CD4-positive, alpha-beta memory T cell (primary cell): ENCODE measurements around the gene MARK3. TPM values are rescaled to one million over a fixed set of nuclear protein-coding genes. Genes with fewer than 3 reads are reported as not detected.

Source experiments
- CTCF ChIA-PET: fragments of 350-600 bp; sonication (Branson Sonifier 250); formaldehyde crosslinking; loops from one replicate; lab custom pipeline; 2021; ENCODE audit warnings: inconsistent platforms; ENCODE audit not compliant: partially characterized antibody; lab: Charles Lee
- POLR2A ChIA-PET: fragments of 350-600 bp; sonication (Branson Sonifier 250); formaldehyde crosslinking; loops from one replicate; lab custom pipeline; 2021; ENCODE audit not compliant: partially characterized antibody; lab: Charles Lee
- DNase-seq, 5 donors: peaks; one replicate each; pipeline versions ENCODE4 v3.0.0 to v3.0.0-alpha.2; 2020 to 2022; ENCODE audit warnings: mixed read lengths in 1 of 5
- H3K27ac ChIP-seq: one replicate; pipeline ENCODE4 v1.7.0; 2013; ENCODE audit warnings: low read depth, low read length
- H3K27me3 ChIP-seq: 2 replicates; pipeline ENCODE4 v1.7.0; 2013; ENCODE audit warnings: mild to moderate bottlenecking, low read length, moderate library complexity; ENCODE audit not compliant: insufficient read depth
- H3K36me3 ChIP-seq: 2 replicates; pipeline ENCODE4 v1.7.0; 2013; ENCODE audit warnings: mild to moderate bottlenecking, low read length, moderate library complexity; ENCODE audit not compliant: insufficient read depth
- H3K4me1 ChIP-seq: 2 replicates; pipeline ENCODE4 v1.7.0; 2013; ENCODE audit warnings: mild to moderate bottlenecking, low read length, moderate library complexity; ENCODE audit not compliant: insufficient read depth
- H3K4me3 ChIP-seq, 2 donors: one replicate each; pipeline ENCODE4 v1.7.0; 2013; ENCODE audit warnings: low read length in 2 of 2, mild to moderate bottlenecking in 1 of 2
- H3K9me3 ChIP-seq, 2 donors: one replicate each; pipeline ENCODE4 v1.7.0; 2013; ENCODE audit warnings: low read length in 2 of 2, control low read depth in 1 of 2; ENCODE audit not compliant: control insufficient read depth in 1 of 2
- H3K27ac Mint-ChIP-seq, 7 donors: one replicate each; pipeline ENCODE4 v1.8.0; 2020 to 2021; ENCODE audit warnings: mixed read lengths in 7 of 7, mild to moderate bottlenecking in 6 of 7, inconsistent platforms in 3 of 7, moderate library complexity in 3 of 7
- H3K27me3 Mint-ChIP-seq, 2 donors: one replicate each; pipeline ENCODE4 v1.8.0; 2020 to 2021; ENCODE audit warnings: mixed read lengths in 2 of 2
- H3K36me3 Mint-ChIP-seq, 2 donors: one replicate each; pipeline ENCODE4 v1.8.0; 2020 to 2021; ENCODE audit warnings: mixed read lengths in 2 of 2, inconsistent platforms in 1 of 2, mild to moderate bottlenecking in 1 of 2
- H3K4me1 Mint-ChIP-seq, 4 donors: one replicate each; pipeline ENCODE4 v1.8.0; 2020 to 2021; ENCODE audit warnings: mixed read lengths in 4 of 4, mild to moderate bottlenecking in 1 of 4
- H3K4me3 Mint-ChIP-seq, 8 donors: one replicate each; pipeline ENCODE4 v1.8.0; 2020 to 2021; ENCODE audit warnings: mixed read lengths in 8 of 8, mild to moderate bottlenecking in 7 of 8, moderate library complexity in 6 of 8, inconsistent platforms in 3 of 8
- H3K9me3 Mint-ChIP-seq, 8 donors: one replicate each; pipeline ENCODE4 v1.8.0; 2020 to 2021; ENCODE audit warnings: mixed read lengths in 8 of 8, mild to moderate bottlenecking in 5 of 8, inconsistent platforms in 3 of 8, moderate library complexity in 1 of 8
- intact Hi-C: fragments of 100-400 bp; cut with micrococcal nuclease; formaldehyde crosslinking; loops from one replicate; pipeline ENCODE4 v1.15.1; 2023
- polyA plus RNA-seq, 2 donors: library from polyadenylated mRNA; unstranded; fragments of 300-500 nt; fragmentation: Illumina TruSeq; gene quantifications; one replicate each; pipeline ENCODE4 v1.2.3, GENCODE V29; 2021
- total RNA-seq, 2 experiments: library from RNA; stranded (reverse); gene quantifications; one replicate each; pipeline ENCODE4 v1.2.3, GENCODE V29; 2021

The MARK3 gene
- total and polyA plus RNA-seq, 4 experiments from 2014 or later, result 18.4 to 113 (median 76.2) TPM

GRCh38 chr14:103366741-103367140 lies 18.5 kb upstream of the MARK3 start:
- intact Hi-C loops, result no loop called here

GRCh38 chr14:103367995-103368394 lies 17.2 kb upstream of the MARK3 start:
- ChIA-PET POLR2A (no interaction called here), CTCF (no interaction called here)
- H3K4me3 Mint-ChIP-seq, result no peak overlapping the region
- H3K27me3 Mint-ChIP-seq, result peaks cover 1 to 3% of the 10 kb centered on the region in 2 donors
- Histone ChIP-seq H3K27me3 (no peaks in the 10 kb centered on the region), H3K4me3 (no peak overlapping the region), H3K9me3 (no peaks in the 10 kb centered on the region), H3K27ac (no peak overlapping the region), H3K4me1 (no peaks in the 10 kb centered on the region), H3K36me3 (no peaks in the 10 kb centered on the region)
- no peak for DNase-seq
- peaks cover 5 to 17% (median 13%) of the 10 kb centered on the region in 8 donors for H3K9me3 Mint-ChIP-seq
- intact Hi-C loops, result no loop called here
- H3K4me1 Mint-ChIP-seq, result no peaks in the 10 kb centered on the region
- H3K27ac Mint-ChIP-seq, result no peak overlapping the region
- H3K36me3 Mint-ChIP-seq, result peaks cover 7 to 8% of the 10 kb centered on the region in 2 donors

More at GRCh38 chr14:103366741-103367140, 18.5 kb upstream of the MARK3 start:
- H3K36me3 Mint-ChIP-seq, result peaks cover 7 to 8% of the 10 kb centered on the region in 2 donors
- Histone ChIP-seq H3K36me3 (no peaks in the 10 kb centered on the region), H3K4me1 (no peaks in the 10 kb centered on the region), H3K9me3 (no peaks in the 10 kb centered on the region), H3K27me3 (no peaks in the 10 kb centered on the region), H3K27ac (no peak overlapping the region), H3K4me3 (no peak overlapping the region)
- H3K9me3 Mint-ChIP-seq, result peaks cover 5 to 28% (median 21%) of the 10 kb centered on the region in 8 donors
- CTCF ChIA-PET, result interaction anchor here (0.8 kb wide), 1 partner anchor 24 kb away, joined by 3 read pairs; no protein-coding TSS in a partner anchor
- DNase-seq, result no peak
- POLR2A ChIA-PET, result no interaction called here
- no peaks in the 10 kb centered on the region for H3K4me1 Mint-ChIP-seq
- H3K27me3 Mint-ChIP-seq, result peaks cover 1 to 4% of the 10 kb centered on the region in 2 donors
- no peak overlapping the region for H3K4me3 Mint-ChIP-seq
- no peak overlapping the region for H3K27ac Mint-ChIP-seq

DNA sequence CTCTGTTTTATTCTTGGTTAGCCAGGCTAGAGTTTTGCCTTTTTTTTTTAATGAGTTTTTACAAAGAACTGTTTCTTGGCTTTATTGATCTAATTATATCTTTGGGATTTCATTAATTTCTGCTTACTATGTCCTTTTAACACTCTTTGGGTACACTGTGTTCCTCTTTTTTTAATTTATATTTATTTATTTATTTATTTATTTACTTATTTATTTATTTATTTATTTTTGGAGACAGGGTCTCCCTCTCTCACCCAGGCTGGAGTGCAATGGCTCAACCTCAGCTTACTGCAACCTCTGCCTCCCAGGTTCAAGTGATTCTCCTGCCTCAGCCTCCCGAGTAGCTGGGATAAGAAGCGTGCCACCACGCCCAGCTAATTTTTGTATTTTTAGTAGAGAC lies 15.1 kb upstream of the MARK3 start:
- H3K4me3 ChIP-seq, result no peak overlapping the region
- intact Hi-C loops, result no loop called here
- Mint-ChIP-seq H3K27ac (no peak overlapping the region), H3K27me3 (peaks cover 1 to 6% of the 10 kb centered on the region in 2 donors), H3K4me1 (no peaks in the 10 kb centered on the region), H3K9me3 (peaks cover 0 to 2% (median 0%) of the 10 kb centered on the region in 8 donors), H3K4me3 (no peak overlapping the region), H3K36me3 (no peaks in the 10 kb centered on the region)
- H3K27ac ChIP-seq, result no peak overlapping the region
- H3K27me3 ChIP-seq, result no peaks in the 10 kb centered on the region
- H3K36me3 ChIP-seq, result no peaks in the 10 kb centered on the region
- POLR2A ChIA-PET, result no interaction called here
- no peaks in the 10 kb centered on the region for H3K9me3 ChIP-seq
- DNase-seq, result no peak
- no peaks in the 10 kb centered on the region for H3K4me1 ChIP-seq
- CTCF ChIA-PET, result interaction anchor here (0.7 to 1.9 kb wide), 3 partner anchors 12 to 21 kb away, joined by 3 to 5 read pairs (median 3); no protein-coding TSS in a partner anchor

GRCh38 chr14:103372017-103372416 lies 13.2 kb upstream of the MARK3 start:
- no peak for DNase-seq
- peaks cover 1 to 6% of the 10 kb centered on the region in 2 donors for H3K27me3 Mint-ChIP-seq
- ChIA-PET CTCF (interaction anchor here (0.7 kb wide), 1 partner anchor 44 kb away, joined by 4 read pairs; no protein-coding TSS in a partner anchor), POLR2A (no interaction called here)
- H3K4me1 ChIP-seq, result no peaks in the 10 kb centered on the region
- no peaks in the 10 kb centered on the region for H3K9me3 ChIP-seq
- no peak overlapping the region for H3K27ac ChIP-seq
- H3K9me3 Mint-ChIP-seq, result no peaks in the 10 kb centered on the region
- intact Hi-C loops, result no loop called here
- no peaks in the 10 kb centered on the region for H3K27me3 ChIP-seq
- no peak overlapping the region for H3K4me3 Mint-ChIP-seq
- H3K36me3 Mint-ChIP-seq, result no peaks in the 10 kb centered on the region
- no peaks in the 10 kb centered on the region for H3K4me1 Mint-ChIP-seq
- no peak overlapping the region for H3K4me3 ChIP-seq
- H3K36me3 ChIP-seq, result no peaks in the 10 kb centered on the region
- H3K27ac Mint-ChIP-seq, result no peak overlapping the region

DNA sequence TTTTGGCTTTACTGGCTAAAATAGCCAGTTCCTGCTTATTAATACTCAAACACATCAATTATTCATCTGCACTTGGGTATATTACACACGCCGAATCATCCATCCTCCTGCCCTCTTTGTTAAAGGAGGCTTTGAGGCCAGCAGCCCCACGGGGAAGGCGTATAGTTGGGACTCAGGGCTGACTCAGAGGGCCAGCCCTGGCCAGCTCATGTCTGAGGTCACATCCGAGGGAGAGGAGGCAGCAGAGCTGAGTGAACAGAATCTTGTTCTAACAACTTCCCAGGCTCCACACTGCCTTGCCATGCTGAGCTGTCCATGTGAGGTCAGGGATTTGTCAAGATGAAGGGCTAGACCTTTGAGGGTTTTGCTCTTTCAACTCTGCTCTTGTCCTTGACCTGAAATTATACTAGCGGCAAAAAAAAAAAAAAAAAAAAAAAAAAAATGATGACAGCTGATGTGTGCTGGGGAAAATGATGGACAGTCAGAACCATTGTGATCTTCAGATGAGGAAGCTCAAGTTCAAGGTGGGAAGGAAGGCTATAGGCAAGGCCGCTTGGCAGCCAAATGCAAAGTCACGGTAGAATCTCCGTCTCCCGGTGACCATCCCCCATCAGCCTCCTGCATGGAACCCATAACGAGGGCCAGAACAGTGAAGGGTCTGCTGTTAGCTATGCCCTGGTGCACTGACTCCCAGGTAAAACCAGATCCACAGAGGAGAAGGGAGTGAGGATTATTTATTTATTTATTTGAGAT lies 12.5 kb upstream of the MARK3 start:
- Mint-ChIP-seq H3K36me3 (no peaks in the 10 kb centered on the region), H3K4me1 (no peaks in the 10 kb centered on the region), H3K27me3 (peaks cover 1 to 6% of the 10 kb centered on the region in 2 donors), H3K27ac (no peak overlapping the region), H3K4me3 (no peak overlapping the region), H3K9me3 (no peaks in the 10 kb centered on the region)
- intact Hi-C loops, result no loop called here
- ChIA-PET CTCF (interaction anchor here (0.7 kb wide), 1 partner anchor 45 kb away, joined by 4 read pairs; no protein-coding TSS in a partner anchor), POLR2A (interaction anchor here (1.3 kb wide), 1 partner anchor 11 kb away, joined by 3 read pairs; no protein-coding TSS in a partner anchor)
- no peaks in the 10 kb centered on the region for H3K4me1 ChIP-seq
- no peaks in the 10 kb centered on the region for H3K36me3 ChIP-seq
- no peak overlapping the region for H3K27ac ChIP-seq
- no peaks in the 10 kb centered on the region for H3K27me3 ChIP-seq
- DNase-seq, result no peak
- H3K9me3 ChIP-seq, result no peaks in the 10 kb centered on the region
- no peak overlapping the region for H3K4me3 ChIP-seq

GRCh38 chr14:103374121-103374520 lies 11.1 kb upstream of the MARK3 start:
- Mint-ChIP-seq H3K36me3 (no peaks in the 10 kb centered on the region), H3K9me3 (no peaks in the 10 kb centered on the region), H3K4me3 (no peak overlapping the region), H3K27me3 (peaks cover 1 to 5% of the 10 kb centered on the region in 2 donors), H3K4me1 (no peaks in the 10 kb centered on the region), H3K27ac (peak overlapping the region in 1 of 7 donors; percentile 74)
- H3K4me1 ChIP-seq, result no peaks in the 10 kb centered on the region
- H3K27me3 ChIP-seq, result no peaks in the 10 kb centered on the region
- POLR2A ChIA-PET, result interaction anchor here (1.3 kb wide), 1 partner anchor 10 kb away, joined by 3 read pairs; no protein-coding TSS in a partner anchor
- H3K36me3 ChIP-seq, result no peaks in the 10 kb centered on the region
- DNase-seq, result no peak
- CTCF ChIA-PET, result no interaction called here
- intact Hi-C loops, result no loop called here
- no peak overlapping the region for H3K4me3 ChIP-seq
- no peaks in the 10 kb centered on the region for H3K9me3 ChIP-seq
- H3K27ac ChIP-seq, result no peak overlapping the region

- ChIA-PET CTCF (interaction anchor here (2.5 kb wide), 1 partner anchor 13 kb away, joined by 11 read pairs; no protein-coding TSS in a partner anchor), POLR2A (no interaction called here)
- no peak overlapping the region for H3K27ac ChIP-seq
- Mint-ChIP-seq H3K9me3 (peaks cover 0 to 2% (median 0%) of the 10 kb centered on the region in 8 donors), H3K4me3 (no peak overlapping the region), H3K36me3 (no peaks in the 10 kb centered on the region), H3K4me1 (no peaks in the 10 kb centered on the region), H3K27me3 (peaks cover 3 to 5% of the 10 kb centered on the region in 2 donors), H3K27ac (no peak overlapping the region)
- H3K9me3 ChIP-seq, result no peaks in the 10 kb centered on the region
- no peak overlapping the region for H3K4me3 ChIP-seq
- no peaks in the 10 kb centered on the region for H3K36me3 ChIP-seq
- H3K27me3 ChIP-seq, result no peaks in the 10 kb centered on the region
- intact Hi-C loops, result no loop called here
- H3K4me1 ChIP-seq, result no peaks in the 10 kb centered on the region
- no peak for DNase-seq
These were observed 7.6 kb upstream of the MARK3 start for GRCh38 chr14:103377522-103378037.
